Stomach (tissue), 4 donors: ENCODE data around the gene SERPINE1.

ENCODE experiments used
- CTCF ChIP-seq, 7 experiments: fragments of 450-650 bp in 4 of 7; fragments of 200-600 bp in 3 of 7; sonication (generic) in 3 of 7; IDR thresholded peaks; one replicate each; pipeline ENCODE4 v1.5.1; 2016 to 2019; ENCODE audit warnings: antibody characterized with exemption in 7 of 7, control low read depth in 2 of 7, mild to moderate bottlenecking in 1 of 7
- EP300 ChIP-seq: sonication (generic); formaldehyde crosslinking; IDR thresholded peaks from one replicate; pipeline ENCODE4 v1.6.1; 2017; ENCODE audit warnings: antibody characterized with exemption
- POLR2AphosphoS5 ChIP-seq, 3 donors: sonication (generic); formaldehyde crosslinking; IDR thresholded peaks; one replicate each; pipeline ENCODE4 v1.6.1; 2016; ENCODE audit warnings: antibody characterized with exemption in 3 of 3

- TF ChIP-seq CTCF (IDR thresholded peaks at IDR 0.05) (no peak), EP300 (no peak), POLR2AphosphoS5 (IDR thresholded peaks at IDR 0.05) (no peak)
These were observed 3.2 kb upstream of the SERPINE1 start for GRCh38 chr7:101123703-101124068.
